NCI-H345 treated with DMSO at 0.1 percent for 48 hours (cell line): ENCODE data around the gene CENPT.
"Not testable (repeated sequence)": the region's sequence is repeated elsewhere in the genome, so short reads cannot be mapped to it uniquely, and the experiment has no call there.

ENCODE experiments used
- DNase-seq: peaks from one replicate; lab custom pipeline; 2025; ENCODE audit not compliant: unreplicated experiment; lab: John Stamatoyannopoulos, UW

Gene CENPT

GRCh38 chr16:67877064-67877463 lies 29.6 kb upstream of the CENPT start:
- DNase-seq: no peak

- no peak for DNase-seq
These were observed 26.9 kb upstream of the CENPT start for GRCh38 chr16:67874372-67874771.

GRCh38 chr16:67873435-67874370 lies 26.2 kb upstream of the CENPT start:
- DNase-seq: no peak

- DNase-seq: peak; percentile 19
These were observed 25.3 kb upstream of the CENPT start, which contains the start of gene EDC4 for GRCh38 chr16:67872631-67873434. EDC4 (plus strand) TSS chr16:67873052; CDS start chr16:67873262, 210 bp downstream.

GRCh38 chr16:67872131-67872630 lies 24.7 kb upstream of the CENPT start:
- DNase-seq: no peak

GRCh38 chr16:67871256-67871655 lies 23.8 kb upstream of the CENPT start:
- DNase-seq: no peak

GRCh38 chr16:67869653-67870052 lies 22.2 kb upstream of the CENPT start:
- no peak for DNase-seq

- no peak for DNase-seq
These were observed 20.8 kb upstream of the CENPT start for GRCh38 chr16:67868290-67868689.

GRCh38 chr16:67865318-67865717 lies 17.8 kb upstream of the CENPT start:
- DNase-seq: no peak

GRCh38 chr16:67864594-67864993 lies 17.1 kb upstream of the CENPT start:
- DNase-seq: no peak

GRCh38 chr16:67864044-67864443 lies 16.6 kb upstream of the CENPT start:
- DNase-seq: not testable (repeated sequence)

GRCh38 chr16:67862623-67863583 lies 15.4 kb upstream of the CENPT start:
- no peak for DNase-seq

GRCh38 chr16:67861877-67862276 lies 14.4 kb upstream of the CENPT start:
- no peak for DNase-seq

GRCh38 chr16:67860589-67861398 lies 13.3 kb upstream of the CENPT start:
- no peak for DNase-seq

- DNase-seq: no peak
These were observed 11.0 kb upstream of the CENPT start for GRCh38 chr16:67858500-67858899.

GRCh38 chr16:67857547-67858233 lies 10.2 kb upstream of the CENPT start:
- peak; percentile 71 for DNase-seq

- no peak for DNase-seq
These were observed 9.5 kb upstream of the CENPT start for GRCh38 chr16:67856927-67857546.

- DNase-seq: no peak
These were observed 8.3 kb upstream of the CENPT start for GRCh38 chr16:67855789-67856188.

GRCh38 chr16:67853670-67854069 lies 6.2 kb upstream of the CENPT start:
- no peak for DNase-seq
